Activated naive CD4-positive, alpha-beta T cell treated with anti-CD3 and anti-CD28 coated beads for 36 hours (primary cell): ENCODE results near the gene ELOF1. TPM values are rescaled to one million over a fixed set of nuclear protein-coding genes. Genes with fewer than 3 reads are reported as not detected.

Experiments used
- CTCF ChIA-PET: fragments of 350-600 bp; sonication (Branson Sonifier 250); formaldehyde crosslinking; loops from one replicate; lab custom pipeline; 2021; ENCODE audit warnings: antibody characterized with exemption; lab: Charles Lee
- DNase-seq: peaks from one replicate; pipeline ENCODE4 v3.0.0-alpha.2; 2020
- H3K27ac Mint-ChIP-seq: one replicate; pipeline ENCODE4 v1.8.0; 2021; ENCODE audit warnings: mild to moderate bottlenecking, mixed read lengths
- H3K27me3 Mint-ChIP-seq: one replicate; pipeline ENCODE4 v1.8.0; 2021; ENCODE audit warnings: low read depth, mixed read lengths
- H3K36me3 Mint-ChIP-seq: one replicate; pipeline ENCODE4 v1.8.0; 2021; ENCODE audit warnings: low read depth, mixed read lengths
- H3K4me1 Mint-ChIP-seq: one replicate; pipeline ENCODE4 v1.8.0; 2021; ENCODE audit warnings: low read depth, mixed read lengths
- H3K4me3 Mint-ChIP-seq: one replicate; pipeline ENCODE4 v1.8.0; 2021; ENCODE audit warnings: mild to moderate bottlenecking, moderate library complexity, mixed read lengths
- H3K9me3 Mint-ChIP-seq: one replicate; pipeline ENCODE4 v1.8.0; 2021; ENCODE audit warnings: mixed read lengths
- intact Hi-C: fragments of 100-400 bp; cut with micrococcal nuclease; formaldehyde crosslinking; loops from one replicate; pipeline ENCODE4 v1.15.1; 2023
- total RNA-seq, 2 experiments: library from RNA; stranded (reverse); gene quantifications; one replicate each; pipeline ENCODE4 v1.2.3, GENCODE V29; 2021

Gene ELOF1
- total RNA-seq, 2 experiments from 2014 or later = 33.0 to 33.4 TPM

GRCh38 chr19:11519138-11519537, 39.9 kb downstream of the ELOF1 start:
- Mint-ChIP-seq H3K4me3 (no peak overlapping the region), H3K4me1 (peaks cover 3% of the 10 kb centered on the region), H3K36me3 (peaks cover 10% of the 10 kb centered on the region), H3K9me3 (no peaks in the 10 kb centered on the region), H3K27ac (no peak overlapping the region), H3K27me3 (no peaks in the 10 kb centered on the region)
- CTCF ChIA-PET = no interaction called here
- no peak for DNase-seq
- intact Hi-C loops = no loop called here

- no peaks in the 10 kb centered on the region for H3K27me3 Mint-ChIP-seq
- H3K27ac Mint-ChIP-seq = no peak overlapping the region
- DNase-seq = no peak
- peaks cover 13% of the 10 kb centered on the region for H3K36me3 Mint-ChIP-seq
- no peak overlapping the region for H3K4me3 Mint-ChIP-seq
- H3K4me1 Mint-ChIP-seq = no peaks in the 10 kb centered on the region
- CTCF ChIA-PET = no interaction called here
- H3K9me3 Mint-ChIP-seq = no peaks in the 10 kb centered on the region
- intact Hi-C loops = no loop called here
Observed at GRCh38 chr19:11513946-11514345, 45.1 kb downstream of the ELOF1 start.

- no peak for DNase-seq
- peaks cover 8% of the 10 kb centered on the region for H3K4me1 Mint-ChIP-seq
- peaks cover 12% of the 10 kb centered on the region for H3K36me3 Mint-ChIP-seq
- H3K27ac Mint-ChIP-seq = no peak overlapping the region
- intact Hi-C loops = no loop called here
- H3K9me3 Mint-ChIP-seq = no peaks in the 10 kb centered on the region
- no peaks in the 10 kb centered on the region for H3K27me3 Mint-ChIP-seq
- CTCF ChIA-PET = no interaction called here
- no peak overlapping the region for H3K4me3 Mint-ChIP-seq
Observed at GRCh38 chr19:11510444-11510843, 48.6 kb downstream of the ELOF1 start.

- no peak for DNase-seq
- Mint-ChIP-seq H3K4me3 (peak overlapping the region; percentile 86), H3K27me3 (no peaks in the 10 kb centered on the region), H3K36me3 (peaks cover 12% of the 10 kb centered on the region), H3K9me3 (no peaks in the 10 kb centered on the region), H3K27ac (no peak overlapping the region), H3K4me1 (peaks cover 15% of the 10 kb centered on the region)
- intact Hi-C loops = no loop called here
- CTCF ChIA-PET = no interaction called here
Observed at GRCh38 chr19:11507370-11508078, 51.5 kb downstream of the ELOF1 start.

- H3K27ac Mint-ChIP-seq = no peak overlapping the region
- H3K27me3 Mint-ChIP-seq = no peaks in the 10 kb centered on the region
- H3K4me3 Mint-ChIP-seq = peak overlapping the region; percentile 86
- DNase-seq = no peak
- CTCF ChIA-PET = no interaction called here
- H3K4me1 Mint-ChIP-seq = peaks cover 15% of the 10 kb centered on the region
- intact Hi-C loops = no loop called here
- peaks cover 12% of the 10 kb centered on the region for H3K36me3 Mint-ChIP-seq
- no peaks in the 10 kb centered on the region for H3K9me3 Mint-ChIP-seq
Observed at GRCh38 chr19:11506967-11507366, 52.1 kb downstream of the ELOF1 start.

- H3K9me3 Mint-ChIP-seq = no peaks in the 10 kb centered on the region
- peaks cover 15% of the 10 kb centered on the region for H3K4me1 Mint-ChIP-seq
- no peaks in the 10 kb centered on the region for H3K27me3 Mint-ChIP-seq
- CTCF ChIA-PET = interaction anchor here (1.2 kb wide), 1 partner anchor 28 kb away, joined by 3 read pairs; no protein-coding TSS in a partner anchor
- H3K36me3 Mint-ChIP-seq = peaks cover 8% of the 10 kb centered on the region
- peak overlapping the region; percentile 86 for H3K4me3 Mint-ChIP-seq
- H3K27ac Mint-ChIP-seq = peak overlapping the region; percentile 79
- intact Hi-C loops = no loop called here
- DNase-seq = no peak
Observed at GRCh38 chr19:11506101-11506555, 52.9 kb downstream of the ELOF1 start.

GRCh38 chr19:11505504-11506100, 53.4 kb downstream of the ELOF1 start, which contains the start of gene ZNF653:
Gene ZNF653 (minus strand): TSS chr19:11505839. CDS start chr19:11505786, 53 bp downstream.
- no peaks in the 10 kb centered on the region for H3K27me3 Mint-ChIP-seq
- peaks cover 15% of the 10 kb centered on the region for H3K4me1 Mint-ChIP-seq
- no peaks in the 10 kb centered on the region for H3K9me3 Mint-ChIP-seq
- CTCF ChIA-PET = interaction anchor here (1.2 kb wide), 1 partner anchor 29 kb away, joined by 3 read pairs; no protein-coding TSS in a partner anchor
- peaks cover 8% of the 10 kb centered on the region for H3K36me3 Mint-ChIP-seq
- DNase-seq = peak; percentile 96
- peak within 1 kb of the TSS; percentile 86 for H3K4me3 Mint-ChIP-seq
- peak within 1 kb of the TSS; percentile 79 for H3K27ac Mint-ChIP-seq
- intact Hi-C loops = loop anchor here (1.0 kb wide), 7 partner anchors 23 to 350 kb away; partner anchors contain the start of genes ECSIT, ELOF1, ODAD3 and PRKCSH

- Mint-ChIP-seq H3K36me3 (peaks cover 5% of the 10 kb centered on the region), H3K9me3 (no peaks in the 10 kb centered on the region), H3K4me3 (peak overlapping the region; percentile 86), H3K4me1 (peaks cover 15% of the 10 kb centered on the region), H3K27me3 (no peaks in the 10 kb centered on the region), H3K27ac (peak overlapping the region; percentile 36)
- peak; percentile 95 for DNase-seq
- intact Hi-C loops = loop anchor here (1.0 kb wide), 7 partner anchors 23 to 350 kb away; partner anchors contain the start of genes ECSIT, ELOF1, ODAD3 and PRKCSH
- CTCF ChIA-PET = no interaction called here
Observed at GRCh38 chr19:11505032-11505503, 54.0 kb downstream of the ELOF1 start.

GRCh38 chr19:11504502-11505031, 54.5 kb downstream of the ELOF1 start:
- intact Hi-C loops = loop anchor here (1.0 kb wide), 7 partner anchors 22 to 349 kb away; partner anchors contain the start of genes ECSIT, ELOF1, ODAD3 and PRKCSH
- H3K27me3 Mint-ChIP-seq = no peaks in the 10 kb centered on the region
- peaks cover 5% of the 10 kb centered on the region for H3K36me3 Mint-ChIP-seq
- H3K9me3 Mint-ChIP-seq = no peaks in the 10 kb centered on the region
- H3K4me1 Mint-ChIP-seq = peaks cover 15% of the 10 kb centered on the region
- peak overlapping the region; percentile 86 for H3K4me3 Mint-ChIP-seq
- CTCF ChIA-PET = no interaction called here
- H3K27ac Mint-ChIP-seq = peak overlapping the region; percentile 36
- DNase-seq = no peak

Other genes with a start within 250 kb of the ELOF1 start
- 10 to 100 TPM in 1 of 2 experiments, 1 to 10 TPM in 1; 9.8 to 10.7 TPM for gene RAB3D, start 219.6 kb downstream of the ELOF1 start, total RNA-seq
- 10 to 100 TPM; 21.4 to 24.2 TPM for gene TMEM205, start 213.0 kb downstream of the ELOF1 start, total RNA-seq
- 10 to 100 TPM; 15.2 to 16.5 TPM for gene CCDC159, start 212.7 kb downstream of the ELOF1 start, total RNA-seq
- 1 to 10 TPM; 2.6 to 2.8 TPM for gene PLPPR2, start 203.8 kb downstream of the ELOF1 start, total RNA-seq
- gene SWSAP1, start 184.6 kb downstream of the ELOF1 start, total RNA-seq = 1 to 10 TPM; 1.1 to 2.1 TPM
- gene EPOR, start 174.9 kb downstream of the ELOF1 start, total RNA-seq = 1 to 10 TPM; 3.9 to 4.3 TPM
- not detected for gene RGL3, start 139.9 kb downstream of the ELOF1 start, total RNA-seq
- under 1 TPM; 0.15 to 0.19 TPM for gene ODAD3, start 124.1 kb downstream of the ELOF1 start, total RNA-seq
- gene PRKCSH, start 123.6 kb downstream of the ELOF1 start, total RNA-seq = 100 to 1,000 TPM; 234 to 237 TPM
- gene ELAVL3, start 78.2 kb downstream of the ELOF1 start, total RNA-seq = not detected
- 1 to 10 TPM; 6.8 to 7.3 TPM for gene ZNF653, start 53.4 kb downstream of the ELOF1 start, total RNA-seq
- 10 to 100 TPM; 42.6 to 46.0 TPM for gene ECSIT, start 30.1 kb downstream of the ELOF1 start, total RNA-seq
- not detected for gene CNN1, start 20.4 kb downstream of the ELOF1 start, total RNA-seq
- gene ACP5, start 18.4 kb upstream of the ELOF1 start, total RNA-seq = 1 to 10 TPM; 8.3 to 8.8 TPM
- 1 to 10 TPM; 4.3 to 5.0 TPM for gene ZNF627, start 38.3 kb upstream of the ELOF1 start, total RNA-seq
- 1 to 10 TPM; 4.1 to 4.2 TPM for gene ZNF823, start 179.7 kb upstream of the ELOF1 start, total RNA-seq
- gene ZNF441, start 207.8 kb upstream of the ELOF1 start, total RNA-seq = 1 to 10 TPM; 4.0 TPM
- 1 to 10 TPM in 1 of 2 experiments, under 1 TPM in 1; 0.35 to 1.2 TPM for gene ZNF491, start 239.3 kb upstream of the ELOF1 start, total RNA-seq